Gastrocnemius medialis (tissue), 4 donors: Measurements from ENCODE around the gene TRIM8.
A peak's percentile ranks its signal among the peaks of the same experiment; 100 is the strongest.

ENCODE experiments used
- CTCF ChIP-seq, 5 experiments: fragments of 450-650 bp in 3 of 5; fragments of 200-600 bp in 2 of 5; sonication (generic) in 2 of 5; IDR thresholded peaks in 4 of 5; conservative IDR thresholded peaks in 1 of 5; 1 replicate in 4 of 5; 2 replicates in 1 of 5; pipeline ENCODE4 v1.5.1; 2016 to 2019; ENCODE audit warnings: antibody characterized with exemption in 5 of 5, mild to moderate bottlenecking in 3 of 5, moderate library complexity in 3 of 5
- POLR2A ChIP-seq, 2 donors: fragments of 450-650 bp; IDR thresholded peaks; one replicate each; pipeline ENCODE4 v1.6.1; 2017; ENCODE audit warnings: antibody characterized with exemption in 2 of 2, mild to moderate bottlenecking in 2 of 2, moderate library complexity in 2 of 2

GRCh38 chr10:102643336-102644065, 778 bp upstream of the TRIM8 start:
- TF ChIP-seq POLR2A (IDR thresholded peaks at IDR 0.05) (peak; percentile 66 to 85), CTCF (IDR thresholded peaks at IDR 0.05 in 4 of 5, conservative IDR thresholded peaks at IDR 0.05 in 1 of 5) (peak in 1 of 5 experiments; percentile 1)
